WERI-Rb-1 (cell line): ENCODE results near the gene VPREB1.

Experiments used
- DNase-seq: peaks from one replicate; pipeline ENCODE4 v3.0.0-alpha.2; 2020
- H3K27ac ChIP-seq: fragments of 250-450 bp; sonication (Bioruptor Pico); 2 replicates; pipeline ENCODE4 v1.5.1; 2020; ENCODE audit warnings: mild to moderate bottlenecking, moderate library complexity
- H3K27me3 ChIP-seq: fragments of 250-450 bp; sonication (Bioruptor Pico); 2 replicates; pipeline ENCODE4 v1.5.1; 2021; ENCODE audit warnings: mild to moderate bottlenecking, low read depth, moderate library complexity; ENCODE audit not compliant: insufficient read depth, severe bottlenecking
- H3K36me3 ChIP-seq: fragments of 250-450 bp; sonication (Bioruptor Pico); 2 replicates; pipeline ENCODE4 v1.5.1; 2020; ENCODE audit warnings: mild to moderate bottlenecking, moderate library complexity
- H3K4me3 ChIP-seq: 2 replicates; pipeline ENCODE4 v1.5.1; 2011; ENCODE audit warnings: low read depth, mild to moderate bottlenecking, control low read depth, low read length
- H3K9me3 ChIP-seq: fragments of 250-450 bp; sonication (Bioruptor Pico); 2 replicates; pipeline ENCODE4 v1.5.1; 2021; ENCODE audit warnings: mild to moderate bottlenecking, moderate library complexity; ENCODE audit not compliant: severe bottlenecking
- CTCF ChIP-seq: IDR thresholded peaks from 2 replicates; pipeline ENCODE4 v1.5.1; 2011; ENCODE audit warnings: low read depth, mild to moderate bottlenecking, control low read depth, inconsistent platforms, low read length

VPREB1 gene

GRCh38 chr22:22210889-22211833, 33.4 kb upstream of the VPREB1 start:
- Histone ChIP-seq H3K4me3 (no peak overlapping the region), H3K36me3 (no peaks in the 10 kb centered on the region), H3K27ac (no peak overlapping the region), H3K9me3 (no peaks in the 10 kb centered on the region), H3K27me3 (no peaks in the 10 kb centered on the region)
- no peak for TF ChIP-seq CTCF
- no peak for DNase-seq

DNA sequence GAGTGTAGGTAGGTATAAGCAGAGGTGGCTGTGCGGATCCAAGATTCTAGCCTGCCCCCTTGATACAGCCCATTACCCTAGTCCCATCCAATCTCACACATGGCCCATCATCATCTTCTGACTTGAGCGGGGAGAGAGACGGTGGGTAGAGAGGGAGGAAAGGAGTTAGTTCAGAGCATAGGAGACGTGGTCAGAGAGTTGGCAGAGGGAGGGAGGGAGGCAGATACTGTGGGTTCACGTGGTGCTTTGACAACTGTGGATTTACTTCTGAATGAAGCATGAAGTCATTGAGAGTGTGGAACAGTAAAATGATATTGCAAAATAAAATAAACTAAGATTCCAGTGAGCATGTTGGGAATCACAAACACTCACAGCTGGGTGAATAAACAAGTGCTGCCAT, 31.4 kb upstream of the VPREB1 start:
- Histone ChIP-seq H3K36me3 (no peaks in the 10 kb centered on the region), H3K9me3 (no peaks in the 10 kb centered on the region), H3K27me3 (no peaks in the 10 kb centered on the region), H3K4me3 (no peak overlapping the region), H3K27ac (no peak overlapping the region)
- DNase-seq = no peak
- TF ChIP-seq CTCF = no peak

GRCh38 chr22:22214819-22215329, 29.7 kb upstream of the VPREB1 start:
- Histone ChIP-seq H3K27me3 (no peaks in the 10 kb centered on the region), H3K27ac (no peak overlapping the region), H3K4me3 (no peak overlapping the region), H3K36me3 (no peaks in the 10 kb centered on the region), H3K9me3 (no peaks in the 10 kb centered on the region)
- TF ChIP-seq CTCF = no peak
- no peak for DNase-seq

DNA sequence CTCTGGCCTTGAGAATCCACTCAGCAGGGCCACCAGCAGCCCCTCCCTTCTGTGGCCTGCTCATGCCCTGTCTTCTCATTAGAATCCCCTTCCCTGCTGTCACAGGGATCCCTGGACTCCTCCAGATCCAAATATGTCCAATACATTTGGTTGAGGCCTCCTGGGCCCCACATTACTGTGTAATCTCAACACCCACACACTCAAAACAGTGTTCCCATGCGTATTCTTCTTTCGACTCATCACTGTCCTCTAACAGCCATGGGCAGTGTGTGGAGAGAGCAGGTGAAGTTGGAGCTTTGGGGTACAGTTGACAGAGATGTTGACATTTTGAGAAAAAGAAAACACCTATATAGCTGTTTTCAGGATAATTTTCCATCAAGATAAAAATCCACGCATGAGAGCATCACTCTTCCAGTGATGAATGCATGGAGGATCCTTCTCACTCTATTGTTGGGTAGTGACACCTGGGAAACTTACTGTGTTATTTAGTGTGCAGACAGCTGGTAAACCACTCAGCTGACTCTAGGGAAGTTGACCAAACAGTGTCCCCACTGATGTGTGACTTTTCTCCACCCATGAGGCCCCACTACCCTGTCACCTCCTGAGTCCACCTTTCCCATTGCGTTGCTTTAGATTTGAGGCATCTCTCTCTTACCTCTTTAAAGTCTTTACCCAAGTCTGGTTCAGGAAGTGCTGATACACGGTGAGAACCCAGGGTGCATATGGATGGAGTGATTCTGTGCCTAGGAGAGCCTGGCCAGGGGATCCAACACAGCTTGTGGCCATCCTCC, 28.7 kb upstream of the VPREB1 start:
- Histone ChIP-seq H3K27ac (no peak overlapping the region), H3K4me3 (no peak overlapping the region), H3K27me3 (no peaks in the 10 kb centered on the region), H3K9me3 (no peaks in the 10 kb centered on the region), H3K36me3 (no peaks in the 10 kb centered on the region)
- DNase-seq = no peak
- TF ChIP-seq CTCF = no peak

DNA sequence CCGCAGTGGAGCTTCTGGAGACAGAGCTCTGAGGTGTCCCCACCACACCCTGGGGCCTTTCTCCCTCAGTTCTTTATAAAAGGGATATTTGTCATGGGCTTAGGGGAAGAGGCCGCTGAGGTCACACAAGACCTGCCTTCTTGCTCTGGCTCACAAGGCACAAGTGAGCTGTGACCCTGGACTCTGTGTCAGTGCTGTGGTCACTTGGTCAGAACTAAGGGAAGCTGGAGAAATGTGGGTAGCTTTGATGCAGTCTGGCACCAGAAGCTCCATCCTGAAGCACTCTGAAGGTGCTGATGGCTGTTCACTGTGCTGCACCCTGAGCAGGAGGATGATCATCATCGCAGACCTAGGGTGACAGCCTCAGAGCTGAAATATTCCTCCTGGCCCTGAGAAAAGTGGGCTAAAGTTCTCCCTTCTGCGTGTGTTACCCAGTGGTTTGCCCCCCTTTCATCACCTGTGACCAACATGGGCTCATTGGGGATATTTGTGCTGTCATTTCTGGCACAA, 28.1 kb upstream of the VPREB1 start:
- no peak for TF ChIP-seq CTCF
- Histone ChIP-seq H3K27me3 (no peaks in the 10 kb centered on the region), H3K27ac (no peak overlapping the region), H3K4me3 (no peak overlapping the region), H3K36me3 (no peaks in the 10 kb centered on the region), H3K9me3 (no peaks in the 10 kb centered on the region)
- DNase-seq = no peak
